HG02588 (cell line): ENCODE measurements around the gene NFATC2IP.

Experiments used
- ATAC-seq: cut with Tn5 transposase; IDR thresholded peaks from one replicate; pipeline ENCODE4 v1.9.1; 2021; ENCODE audit warnings: mild to moderate bottlenecking, moderate library complexity; ENCODE audit not compliant: unreplicated experiment

Gene NFATC2IP

DNA sequence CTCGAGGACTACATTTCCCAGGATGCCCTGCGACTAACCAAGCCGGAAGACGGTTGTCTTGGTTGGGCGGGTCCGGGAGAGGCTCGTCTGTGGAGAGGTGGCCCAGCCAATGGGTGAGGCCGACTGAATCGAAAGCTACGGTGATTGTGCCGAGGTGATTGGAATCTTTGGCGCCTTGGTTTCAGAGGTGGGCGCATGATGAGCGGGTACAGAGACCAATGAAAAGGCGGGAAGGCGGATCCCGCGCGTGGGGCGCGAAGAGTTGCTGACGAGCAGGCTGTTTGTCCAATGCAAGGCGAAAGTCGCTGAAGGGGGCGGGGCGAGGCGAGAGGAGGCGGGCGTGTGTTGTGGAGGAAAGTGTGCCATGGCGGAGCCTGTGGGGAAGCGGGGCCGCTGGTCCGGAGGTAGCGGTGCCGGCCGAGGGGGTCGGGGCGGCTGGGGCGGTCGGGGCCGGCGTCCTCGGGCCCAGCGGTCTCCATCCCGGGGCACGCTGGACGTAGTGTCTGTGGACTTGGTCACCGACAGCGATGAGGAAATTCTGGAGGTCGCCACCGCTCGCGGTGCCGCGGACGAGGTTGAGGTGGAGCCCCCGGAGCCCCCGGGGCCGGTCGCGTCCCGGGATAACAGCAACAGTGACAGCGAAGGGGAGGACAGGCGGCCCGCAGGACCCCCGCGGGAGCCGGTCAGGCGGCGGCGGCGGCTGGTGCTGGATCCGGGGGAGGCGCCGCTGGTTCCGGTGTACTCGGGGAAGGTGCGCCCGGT is at the start of gene NFATC2IP:
Gene NFATC2IP (plus strand): TSS at position 290 of the 762 bp plus-strand sequence. CDS start 75 bp downstream, at position 365.
- ATAC-seq: peak; percentile 88

DNA sequence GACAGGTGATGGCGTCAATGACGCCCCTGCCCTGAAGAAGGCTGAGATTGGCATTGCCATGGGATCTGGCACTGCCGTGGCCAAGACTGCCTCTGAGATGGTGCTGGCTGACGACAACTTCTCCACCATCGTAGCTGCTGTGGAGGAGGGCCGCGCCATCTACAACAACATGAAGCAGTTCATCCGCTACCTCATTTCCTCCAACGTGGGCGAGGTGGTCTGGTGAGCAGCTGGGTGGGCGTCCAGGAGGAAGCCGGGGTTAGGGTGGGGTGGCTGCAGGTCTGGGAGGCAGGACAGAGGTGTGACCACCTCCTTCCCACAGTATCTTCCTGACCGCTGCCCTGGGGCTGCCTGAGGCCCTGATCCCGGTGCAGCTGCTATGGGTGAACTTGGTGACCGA is 48.9 kb upstream of the NFATC2IP start:
- ATAC-seq: no peak

- ATAC-seq: no peak
Observed at GRCh38 chr16:28902909-28903308, 47.8 kb upstream of the NFATC2IP start.

DNA sequence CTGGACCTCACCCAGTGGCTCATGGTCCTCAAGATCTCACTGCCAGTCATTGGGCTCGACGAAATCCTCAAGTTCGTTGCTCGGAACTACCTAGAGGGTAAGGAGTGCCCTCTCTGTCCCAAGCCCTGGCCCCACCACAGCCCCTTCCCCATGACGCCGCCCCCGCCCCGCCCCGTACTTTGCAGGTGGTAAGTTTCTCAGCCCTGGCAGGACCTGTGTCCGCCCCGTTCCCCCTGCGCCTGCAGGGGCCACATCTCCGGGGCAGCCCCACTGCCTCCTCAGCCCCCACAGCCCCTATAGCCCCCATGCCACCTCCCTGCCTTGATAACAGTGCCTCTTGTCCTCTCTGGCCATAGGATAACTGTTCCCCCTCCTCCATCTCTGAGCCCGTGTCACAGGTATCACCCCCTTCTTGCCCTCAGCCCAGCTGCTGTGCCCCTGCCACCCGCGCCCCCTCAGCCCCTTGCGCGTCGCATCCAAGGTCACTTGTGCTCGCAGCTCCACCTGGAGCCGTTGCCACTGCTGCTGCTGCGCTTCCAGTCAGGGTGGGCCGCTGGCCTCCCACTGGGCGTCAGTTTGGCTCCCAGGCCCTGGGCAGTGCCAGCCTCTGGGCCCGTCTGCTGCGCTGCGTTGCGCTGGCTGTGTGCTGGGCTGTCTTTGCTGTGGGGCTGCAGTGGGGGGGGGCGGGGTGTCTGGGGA is 47.2 kb upstream of the NFATC2IP start:
- no peak for ATAC-seq

DNA sequence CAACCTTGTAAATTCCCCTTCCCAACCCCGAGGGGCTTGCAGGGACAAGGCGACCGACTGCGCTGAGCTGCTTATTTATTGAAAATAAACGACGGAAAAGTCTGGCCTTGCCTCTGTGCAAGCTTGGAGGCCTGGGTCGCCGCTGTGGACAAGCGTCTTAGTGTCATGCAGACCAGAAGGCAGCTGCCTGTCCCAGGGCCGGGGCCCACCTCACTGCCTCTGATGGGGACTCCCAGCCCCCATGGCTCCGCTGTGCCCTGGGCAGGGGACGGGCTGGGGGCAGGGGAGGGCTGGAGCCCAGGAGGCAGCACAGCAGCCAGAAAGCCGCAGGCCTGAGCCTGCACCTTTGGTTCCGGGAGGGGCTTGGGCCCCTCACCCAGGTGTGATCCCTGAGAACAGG is 46.4 kb upstream of the NFATC2IP start:
- ATAC-seq: no peak

GRCh38 chr16:28904828-28905227 is 45.9 kb upstream of the NFATC2IP start:
- no peak for ATAC-seq

- ATAC-seq: no peak
Observed at GRCh38 chr16:28905229-28905754, 45.4 kb upstream of the NFATC2IP start.

DNA sequence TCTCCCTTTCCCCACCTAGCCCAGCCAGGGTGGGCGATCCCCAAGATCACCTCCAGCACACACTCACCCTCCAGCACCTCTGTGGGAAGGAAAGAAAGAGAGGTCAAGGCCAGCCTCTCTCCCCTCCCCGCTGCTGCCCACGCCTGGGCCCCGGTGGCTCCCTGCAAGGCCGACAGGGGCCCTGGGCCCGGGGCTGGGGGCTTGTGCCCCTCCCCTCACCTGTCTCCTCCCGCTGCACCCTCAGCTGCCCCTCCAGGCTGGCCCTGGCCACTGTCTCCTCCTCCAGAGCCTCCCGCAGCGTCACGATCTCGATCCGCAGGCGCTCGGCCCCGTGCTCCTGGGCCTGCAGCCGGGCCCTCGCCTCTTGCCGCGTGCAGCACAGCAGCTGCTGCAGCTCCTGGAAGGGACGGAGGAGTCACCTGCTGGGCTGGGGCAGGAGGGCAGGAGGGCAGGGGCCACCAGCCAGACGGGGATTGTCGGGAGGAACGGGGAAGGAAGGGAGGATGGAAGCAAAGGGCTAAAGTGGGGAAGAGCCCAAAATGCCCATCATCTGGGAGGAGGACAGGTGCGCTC is 44.9 kb upstream of the NFATC2IP start:
- ATAC-seq: no peak

DNA sequence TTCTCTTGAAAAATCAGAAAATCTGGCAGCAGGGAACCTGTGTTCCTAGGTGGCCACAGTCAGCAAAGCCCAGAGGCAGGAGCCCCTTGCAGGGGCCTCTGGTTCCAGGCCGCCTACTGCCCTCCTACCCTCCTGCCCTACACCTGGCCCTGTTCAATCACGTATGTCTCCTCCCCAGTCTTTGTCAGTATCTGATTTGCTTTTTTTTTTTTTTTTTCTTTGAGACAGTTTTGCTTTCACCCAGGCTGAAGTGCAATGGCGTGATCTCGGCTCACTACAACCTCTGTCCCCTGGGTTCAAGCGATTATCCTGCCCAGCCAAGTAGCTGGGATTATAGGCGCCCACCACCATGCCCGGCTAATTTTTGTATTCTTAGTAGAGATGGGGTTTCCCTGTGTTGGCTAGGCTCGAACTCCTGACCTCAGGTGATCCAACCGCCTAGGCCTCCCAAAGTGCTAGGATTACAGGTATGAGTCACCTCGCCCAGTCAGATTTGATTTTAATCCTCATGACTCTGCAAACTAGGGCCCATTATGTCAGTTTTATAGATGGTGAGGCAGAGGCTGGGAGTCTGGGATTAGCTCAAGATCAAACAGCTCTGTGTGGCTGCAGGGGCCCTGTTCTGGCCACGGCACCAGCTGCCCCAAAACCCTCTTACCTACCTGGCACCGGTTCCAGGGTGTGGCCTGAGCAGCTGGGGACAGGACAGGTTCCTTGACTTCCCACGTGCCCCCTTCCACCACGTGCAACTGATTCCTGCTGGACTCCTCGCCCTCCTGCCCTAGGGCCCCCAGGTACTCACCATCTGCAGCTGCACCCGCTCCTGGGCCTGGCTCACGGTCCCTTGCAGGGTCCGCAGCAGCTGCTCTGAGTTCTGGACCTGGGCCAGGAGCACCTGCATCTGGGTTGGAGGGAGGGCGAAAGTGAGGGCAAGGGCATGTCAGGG is 40.4 kb upstream of the NFATC2IP start:
- no peak for ATAC-seq

DNA sequence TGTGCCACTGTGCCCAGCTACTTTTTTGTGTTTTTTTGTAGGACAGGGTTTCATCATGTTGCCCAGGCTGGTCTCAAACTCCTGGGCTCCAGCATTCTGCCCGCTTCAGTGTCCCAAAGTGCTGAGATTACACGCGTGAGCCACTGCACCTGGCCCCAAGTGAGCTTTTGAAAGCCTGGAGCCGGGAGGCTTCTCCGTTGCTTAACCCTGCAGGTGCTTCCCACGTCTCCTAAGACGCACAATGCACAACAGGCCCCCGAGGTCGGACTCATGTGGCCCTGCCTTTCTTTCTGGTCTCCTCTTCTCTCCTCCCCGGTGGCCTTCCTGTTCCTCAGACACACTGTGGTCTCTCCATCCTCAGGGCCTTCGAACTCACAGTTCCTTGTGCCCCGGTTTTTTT is 38.2 kb upstream of the NFATC2IP start:
- ATAC-seq: no peak

GRCh38 chr16:28913946-28914724 is 36.6 kb upstream of the NFATC2IP start:
- no peak for ATAC-seq

- no peak for ATAC-seq
Observed at GRCh38 chr16:28915181-28915580, 35.6 kb upstream of the NFATC2IP start.

DNA sequence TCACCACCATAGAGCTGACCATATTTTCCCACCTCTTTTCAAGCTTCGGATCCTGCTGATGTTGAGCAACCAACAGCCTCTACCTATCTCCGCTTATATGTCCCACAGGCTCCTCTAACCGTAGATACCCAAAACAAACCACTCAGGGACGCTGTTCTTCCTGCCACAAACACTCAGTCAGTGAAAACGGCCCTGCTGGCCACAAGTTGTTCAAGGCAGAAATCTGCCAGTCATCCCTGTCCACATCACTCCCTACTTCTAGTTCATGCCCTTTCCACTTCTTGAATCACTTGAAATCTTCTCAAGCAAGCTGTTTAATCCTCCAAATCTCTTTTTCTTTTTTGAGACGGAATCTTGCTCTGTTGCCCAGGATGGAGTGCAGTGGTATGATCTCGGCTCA is 33.6 kb upstream of the NFATC2IP start:
- ATAC-seq: no peak

GRCh38 chr16:28918698-28919097 is 32.0 kb upstream of the NFATC2IP start:
- no peak for ATAC-seq

GRCh38 chr16:28923231-28923587 is 27.5 kb upstream of the NFATC2IP start:
- ATAC-seq: no peak

- peak; percentile 44 for ATAC-seq
Observed at GRCh38 chr16:28923652-28924398, 26.9 kb upstream of the NFATC2IP start.

DNA sequence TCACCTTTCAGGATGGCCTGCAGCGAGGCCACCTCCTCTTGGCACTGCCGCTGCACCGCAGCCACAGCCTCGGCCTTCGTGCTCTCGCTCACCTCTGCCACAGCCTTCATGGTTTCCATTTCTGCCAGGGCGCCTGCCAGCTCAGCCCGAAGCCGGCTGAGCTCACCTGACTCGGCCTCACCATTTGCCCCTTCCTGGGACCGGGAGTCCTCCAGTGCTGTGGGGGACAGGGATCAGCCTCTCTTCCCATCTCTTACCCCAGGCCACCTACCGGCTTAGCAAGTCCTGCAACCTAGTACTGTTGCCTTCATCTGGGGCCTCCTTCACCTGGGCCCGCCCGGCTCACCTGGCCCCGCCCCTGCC is 26.4 kb upstream of the NFATC2IP start:
- ATAC-seq: no peak

DNA sequence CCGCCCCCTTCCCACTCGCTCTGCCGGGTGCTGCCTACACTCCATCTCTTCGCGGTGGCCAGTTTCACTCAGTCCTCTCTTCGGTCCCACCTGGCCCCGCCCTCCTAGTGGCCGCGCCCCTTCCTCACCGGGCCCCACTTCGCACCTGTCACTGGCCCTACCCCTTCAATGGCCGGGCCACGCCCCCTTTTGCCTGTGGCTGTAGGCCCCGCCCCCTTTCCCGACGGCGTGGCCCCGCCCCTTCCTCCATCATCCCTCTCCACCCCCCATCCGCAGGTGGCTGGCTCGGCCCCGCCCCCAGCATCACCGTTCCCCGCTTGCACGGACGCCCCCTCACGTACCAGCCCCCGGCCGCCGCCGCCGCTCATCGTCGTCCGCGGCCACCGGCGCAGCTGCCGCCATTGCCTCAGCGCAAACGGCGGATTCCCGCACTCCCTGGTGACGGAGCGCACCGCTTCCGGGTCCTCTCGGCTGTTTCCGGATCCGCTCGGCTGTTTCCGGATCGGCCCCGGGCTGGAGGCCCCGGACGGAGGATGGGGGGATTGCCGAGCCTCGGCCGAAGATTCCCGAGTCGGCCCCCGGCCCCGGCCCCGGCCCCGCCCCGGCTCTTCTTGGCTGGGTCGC is 25.9 kb upstream of the NFATC2IP start, which contains the start of gene RABEP2:
Gene RABEP2 (minus strand): TSS at position 477 of the 624 bp plus-strand sequence. CDS start 75 bp downstream, at position 402.
- ATAC-seq: peak; percentile 61
